ENCODE data around the gene IQSEC1.

IQSEC1 gene

DNA sequence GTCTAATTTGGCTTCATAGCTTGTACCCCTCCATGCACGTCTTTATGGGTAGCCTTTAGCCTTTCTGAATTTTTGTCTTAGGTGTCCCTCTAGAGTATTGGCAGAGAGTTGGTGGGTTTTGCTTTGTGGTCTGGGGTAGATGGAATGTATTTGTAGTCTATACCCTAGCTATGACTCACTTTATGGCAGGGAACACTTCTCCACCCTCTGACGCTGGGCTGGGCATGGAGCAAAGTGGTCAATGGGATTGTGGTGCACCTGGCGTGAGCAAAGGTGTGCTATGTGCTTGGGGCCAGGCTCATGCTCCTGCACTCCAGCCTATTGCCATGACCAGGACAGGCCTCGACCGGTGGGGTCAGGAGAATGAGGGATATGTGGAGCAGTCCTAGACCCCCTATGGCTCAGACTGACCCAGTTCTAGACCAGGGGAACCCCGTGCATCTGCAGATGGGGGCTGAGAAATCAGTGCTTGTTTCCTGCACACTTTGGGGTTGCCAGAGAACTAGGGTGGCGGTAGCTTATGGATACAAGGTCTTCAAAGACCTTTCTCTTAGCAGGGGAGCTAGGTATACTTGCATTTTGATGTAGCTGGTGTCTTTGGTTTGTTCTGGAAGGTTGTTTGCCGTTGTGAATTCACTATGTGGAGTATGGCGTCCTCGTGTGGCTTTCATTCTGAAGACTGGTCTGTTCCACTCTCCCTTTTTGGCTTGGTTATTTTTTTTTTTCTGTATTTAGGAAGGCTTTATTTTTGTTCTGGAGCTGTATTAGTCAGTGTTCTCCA lies 182.4 kb downstream of the IQSEC1 start:
- TF ChIP-seq TAF1 (IDR thresholded peaks at IDR 0.05; ENCODE audit: low read depth): no peak
- TF ChIP-seq FOXM1 (IDR thresholded peaks at IDR 0.05; ENCODE audit: borderline replicate concordance, low read depth): no peak
- TF ChIP-seq, protein P1, sequence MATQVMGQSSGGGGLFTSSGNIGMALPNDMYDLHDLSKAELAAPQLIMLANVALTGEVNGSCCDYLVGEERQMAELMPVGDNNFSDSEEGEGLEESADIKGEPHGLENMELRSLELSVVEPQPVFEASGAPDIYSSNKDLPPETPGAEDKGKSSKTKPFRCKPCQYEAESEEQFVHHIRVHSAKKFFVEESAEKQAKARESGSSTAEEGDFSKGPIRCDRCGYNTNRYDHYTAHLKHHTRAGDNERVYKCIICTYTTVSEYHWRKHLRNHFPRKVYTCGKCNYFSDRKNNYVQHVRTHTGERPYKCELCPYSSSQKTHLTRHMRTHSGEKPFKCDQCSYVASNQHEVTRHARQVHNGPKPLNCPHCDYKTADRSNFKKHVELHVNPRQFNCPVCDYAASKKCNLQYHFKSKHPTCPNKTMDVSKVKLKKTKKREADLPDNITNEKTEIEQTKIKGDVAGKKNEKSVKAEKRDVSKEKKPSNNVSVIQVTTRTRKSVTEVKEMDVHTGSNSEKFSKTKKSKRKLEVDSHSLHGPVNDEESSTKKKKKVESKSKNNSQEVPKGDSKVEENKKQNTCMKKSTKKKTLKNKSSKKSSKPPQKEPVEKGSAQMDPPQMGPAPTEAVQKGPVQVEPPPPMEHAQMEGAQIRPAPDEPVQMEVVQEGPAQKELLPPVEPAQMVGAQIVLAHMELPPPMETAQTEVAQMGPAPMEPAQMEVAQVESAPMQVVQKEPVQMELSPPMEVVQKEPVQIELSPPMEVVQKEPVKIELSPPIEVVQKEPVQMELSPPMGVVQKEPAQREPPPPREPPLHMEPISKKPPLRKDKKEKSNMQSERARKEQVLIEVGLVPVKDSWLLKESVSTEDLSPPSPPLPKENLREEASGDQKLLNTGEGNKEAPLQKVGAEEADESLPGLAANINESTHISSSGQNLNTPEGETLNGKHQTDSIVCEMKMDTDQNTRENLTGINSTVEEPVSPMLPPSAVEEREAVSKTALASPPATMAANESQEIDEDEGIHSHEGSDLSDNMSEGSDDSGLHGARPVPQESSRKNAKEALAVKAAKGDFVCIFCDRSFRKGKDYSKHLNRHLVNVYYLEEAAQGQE (IDR thresholded peaks at IDR 0.05; ENCODE audit: low read depth): no peak
- TF ChIP-seq TCF12 (IDR thresholded peaks at IDR 0.05; ENCODE audit: low read depth): no peak
- TF ChIP-seq RAD21 (IDR thresholded peaks at IDR 0.05; ENCODE audit: low read depth): no peak
- no peak for TF ChIP-seq NFIC (IDR thresholded peaks at IDR 0.05)
- TF ChIP-seq MAX (IDR thresholded peaks at IDR 0.05): no peak
- no peak for TF ChIP-seq USF1 (IDR thresholded peaks at IDR 0.05)
- TF ChIP-seq CEBPB (IDR thresholded peaks at IDR 0.05): no peak
- no peak for TF ChIP-seq ZBTB7A (IDR thresholded peaks at IDR 0.05; ENCODE audit: low read depth)
- TF ChIP-seq TEAD4 (IDR thresholded peaks at IDR 0.05): no peak
- no peak for TF ChIP-seq EGR1 (IDR thresholded peaks at IDR 0.05)
- no peak for TF ChIP-seq YY1 (IDR thresholded peaks at IDR 0.05; ENCODE audit: low read depth)
- no peak for TF ChIP-seq CREB1 (IDR thresholded peaks at IDR 0.05; ENCODE audit: low read depth)
- TF ChIP-seq EP300 (IDR thresholded peaks at IDR 0.05; ENCODE audit: borderline replicate concordance): no peak

DNA sequence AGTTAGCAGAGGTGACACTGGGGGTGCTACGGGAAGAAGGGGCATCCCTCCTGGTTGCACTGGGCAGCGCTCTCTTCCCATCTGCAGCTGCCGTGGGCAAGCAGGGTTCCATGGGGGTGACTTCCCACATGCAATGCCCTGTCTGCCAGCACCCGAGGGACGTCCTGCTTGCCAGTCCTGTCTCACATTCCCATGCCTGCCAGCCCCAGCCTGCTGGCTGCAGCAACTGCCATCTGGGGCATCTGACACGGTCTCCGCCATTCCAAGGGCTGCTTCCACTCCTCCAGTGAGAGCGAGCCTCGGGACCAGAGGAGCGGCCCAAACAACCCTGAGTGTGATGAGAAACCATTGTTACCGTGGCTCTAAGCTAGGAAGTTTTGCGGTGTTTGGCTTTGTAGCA lies 186.5 kb downstream of the IQSEC1 start:
- TF ChIP-seq CREB1 (IDR thresholded peaks at IDR 0.05; ENCODE audit: low read depth) (no peak), YY1 (IDR thresholded peaks at IDR 0.05; ENCODE audit: low read depth) (no peak), RAD21 (IDR thresholded peaks at IDR 0.05; ENCODE audit: low read depth) (no peak), ZBTB7A (IDR thresholded peaks at IDR 0.05; ENCODE audit: low read depth) (no peak), TEAD4 (IDR thresholded peaks at IDR 0.05) (no peak), MAX (IDR thresholded peaks at IDR 0.05) (no peak), TCF12 (IDR thresholded peaks at IDR 0.05; ENCODE audit: low read depth) (no peak), NFIC (IDR thresholded peaks at IDR 0.05) (no peak), EP300 (IDR thresholded peaks at IDR 0.05; ENCODE audit: borderline replicate concordance) (no peak), EGR1 (IDR thresholded peaks at IDR 0.05) (no peak), CEBPB (IDR thresholded peaks at IDR 0.05) (no peak), USF1 (IDR thresholded peaks at IDR 0.05) (no peak), FOXM1 (IDR thresholded peaks at IDR 0.05; ENCODE audit: borderline replicate concordance, low read depth) (no peak), TAF1 (IDR thresholded peaks at IDR 0.05; ENCODE audit: low read depth) (no peak)
- TF ChIP-seq, protein P1 (IDR thresholded peaks at IDR 0.05; ENCODE audit: low read depth): no peak

DNA sequence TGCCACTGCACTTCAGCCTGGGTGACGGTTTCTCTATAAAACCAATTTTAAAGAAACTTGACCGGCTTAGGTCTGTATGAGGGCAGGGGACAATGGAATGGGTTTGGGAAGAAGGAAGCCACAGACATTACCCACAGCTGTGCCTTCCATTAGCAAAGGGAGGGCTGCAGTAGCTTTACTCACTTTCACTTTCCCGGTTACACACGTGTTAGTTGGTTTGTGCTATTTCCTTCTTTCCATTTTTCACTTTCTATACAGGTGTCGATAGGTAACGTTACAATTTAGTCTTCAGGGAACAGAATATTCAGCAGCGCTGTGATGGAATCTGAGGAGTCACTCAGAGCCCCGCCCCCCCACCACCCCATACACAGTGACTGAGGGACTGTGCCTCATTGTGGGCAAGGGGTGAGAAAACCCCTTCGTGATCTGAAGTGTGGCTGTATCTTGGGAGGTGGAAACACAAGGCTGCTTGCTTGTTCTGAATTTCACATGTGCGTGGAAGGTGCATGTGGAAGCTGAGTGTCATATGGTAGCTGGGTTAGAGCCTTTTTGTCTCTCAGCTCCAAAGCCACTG lies 187.0 kb downstream of the IQSEC1 start:
- TF ChIP-seq USF1 (IDR thresholded peaks at IDR 0.05) (no peak), EP300 (IDR thresholded peaks at IDR 0.05; ENCODE audit: borderline replicate concordance) (no peak), EGR1 (IDR thresholded peaks at IDR 0.05) (no peak), TEAD4 (IDR thresholded peaks at IDR 0.05) (no peak), RAD21 (IDR thresholded peaks at IDR 0.05; ENCODE audit: low read depth) (no peak), TAF1 (IDR thresholded peaks at IDR 0.05; ENCODE audit: low read depth) (no peak), MAX (IDR thresholded peaks at IDR 0.05) (no peak), CREB1 (IDR thresholded peaks at IDR 0.05; ENCODE audit: low read depth) (no peak), FOXM1 (IDR thresholded peaks at IDR 0.05; ENCODE audit: borderline replicate concordance, low read depth) (no peak), TCF12 (IDR thresholded peaks at IDR 0.05; ENCODE audit: low read depth) (no peak)

DNA sequence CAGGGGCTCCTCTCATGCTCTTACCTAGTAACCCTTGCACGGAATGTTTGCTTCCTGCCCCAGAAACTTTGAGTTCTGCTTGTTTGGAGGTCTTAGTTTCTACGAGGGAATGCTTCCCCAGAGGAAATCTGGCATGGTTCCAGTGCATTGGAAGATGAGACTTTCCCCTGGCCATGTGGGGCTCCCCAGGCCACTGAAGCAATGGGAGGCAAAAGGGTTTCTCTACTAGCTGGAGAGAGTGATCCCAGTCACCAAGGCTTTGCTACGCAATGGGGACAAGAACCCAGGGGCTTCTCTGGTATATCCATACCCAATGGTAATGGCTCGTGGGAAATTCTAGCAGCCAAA lies 187.7 kb downstream of the IQSEC1 start:
- TF ChIP-seq, protein P1 (IDR thresholded peaks at IDR 0.05; ENCODE audit: low read depth): no peak
- no peak for TF ChIP-seq MAX (IDR thresholded peaks at IDR 0.05)
- no peak for TF ChIP-seq TEAD4 (IDR thresholded peaks at IDR 0.05)
- TF ChIP-seq CREB1 (IDR thresholded peaks at IDR 0.05; ENCODE audit: low read depth): no peak

Measured in Ishikawa (cell line).